Stimulated activated CD4-positive, alpha-beta T cell treated with anti-CD3 and anti-CD28 coated beads, TNF-alpha, amount 100 ng/mL, for 1 hour (primary cell): ENCODE results near the gene TRIM25.

Experiments used
- DNase-seq, 3 donors: peaks; one replicate each; pipeline ENCODE4 v3.0.0-alpha.2; 2020; ENCODE audit warnings: low read depth in 3 of 3, low spot score in 1 of 3

The TRIM25 gene

GRCh38 chr17:56896968-56897359, 16.9 kb downstream of the TRIM25 start:
- no peak for DNase-seq

- DNase-seq: no peak
Measured at GRCh38 chr17:56896217-56896967, 17.5 kb downstream of the TRIM25 start.

- no peak for DNase-seq
Measured at GRCh38 chr17:56894859-56895455, 18.9 kb downstream of the TRIM25 start.

- no peak for DNase-seq
Measured at GRCh38 chr17:56893503-56893902, 20.3 kb downstream of the TRIM25 start.

- no peak for DNase-seq
Measured at GRCh38 chr17:56892333-56892732, 21.5 kb downstream of the TRIM25 start.

GRCh38 chr17:56891751-56892150, 22.1 kb downstream of the TRIM25 start:
- peak in 1 of 3 donors; percentile 55 for DNase-seq

GRCh38 chr17:56890906-56891674, 22.8 kb downstream of the TRIM25 start:
- no peak for DNase-seq

GRCh38 chr17:56890390-56890789, 23.5 kb downstream of the TRIM25 start:
- no peak for DNase-seq

GRCh38 chr17:56887552-56888467, 26.0 kb downstream of the TRIM25 start:
- no peak for DNase-seq

- no peak for DNase-seq
Measured at GRCh38 chr17:56887105-56887504, 26.7 kb downstream of the TRIM25 start.

- no peak for DNase-seq
Measured at GRCh38 chr17:56886288-56886731, 27.5 kb downstream of the TRIM25 start.

- DNase-seq: no peak
Measured at GRCh38 chr17:56885312-56885657, 28.6 kb downstream of the TRIM25 start.

GRCh38 chr17:56884483-56885311, 29.2 kb downstream of the TRIM25 start:
- DNase-seq: no peak

GRCh38 chr17:56883616-56884015, 30.2 kb downstream of the TRIM25 start:
- no peak for DNase-seq

- DNase-seq: no peak
Measured at GRCh38 chr17:56881685-56882295, 32.1 kb downstream of the TRIM25 start.

GRCh38 chr17:56880571-56880970, 33.3 kb downstream of the TRIM25 start:
- DNase-seq: no peak

GRCh38 chr17:56880133-56880532, 33.7 kb downstream of the TRIM25 start:
- DNase-seq: no peak

- DNase-seq: no peak
Measured at GRCh38 chr17:56879280-56879679, 34.6 kb downstream of the TRIM25 start.

GRCh38 chr17:56876766-56877179, 37.1 kb downstream of the TRIM25 start:
- DNase-seq: no peak
